GM12874 (cell line): ENCODE results near the gene ETS1.

Experiments
- TF ChIP-seq, protein P1 (sequence below): IDR thresholded peaks from 2 replicates; pipeline ENCODE4 v1.5.1; 2011; ENCODE audit warnings: low read depth, mild to moderate bottlenecking, control low read depth, low read length, moderate library complexity; ENCODE audit not compliant: insufficient read depth

The ETS1 gene

DNA sequence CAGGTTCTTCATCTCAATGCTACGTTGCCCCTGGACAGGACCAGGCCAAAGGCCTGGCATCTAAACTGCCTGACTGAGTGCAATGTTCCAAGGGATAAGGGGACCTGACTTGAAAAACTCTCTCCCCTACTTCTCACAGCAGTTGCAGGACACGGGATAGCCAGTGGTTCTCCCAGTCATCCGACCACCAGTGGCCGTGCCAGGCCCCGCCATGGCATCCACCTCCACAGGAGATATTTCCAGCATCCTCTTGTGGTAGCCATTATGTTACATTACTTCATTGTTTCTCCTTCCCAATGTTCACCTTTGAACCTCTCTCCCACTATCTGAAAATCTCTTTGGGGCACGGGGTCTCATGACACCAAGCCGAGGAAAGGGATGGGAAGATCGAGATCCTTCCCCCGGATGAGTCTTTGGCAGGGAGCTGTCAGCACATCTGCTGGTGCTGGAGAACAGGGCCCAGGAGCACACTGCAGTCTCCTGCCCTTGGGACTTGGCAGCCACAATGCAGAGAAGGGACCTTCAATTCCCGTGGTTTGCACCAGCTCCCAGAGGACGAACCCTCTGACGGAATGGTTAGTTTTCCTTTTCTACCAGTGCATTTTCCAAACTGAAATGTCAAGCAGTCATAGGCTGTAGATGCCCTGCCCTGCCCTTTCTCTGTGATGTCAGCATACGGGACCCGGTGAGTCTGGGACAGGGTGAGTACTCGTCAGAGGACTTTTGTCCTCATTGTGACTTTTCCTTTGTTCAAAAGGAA, 121.2 kb downstream of the ETS1 start:
- TF ChIP-seq, protein P1, sequence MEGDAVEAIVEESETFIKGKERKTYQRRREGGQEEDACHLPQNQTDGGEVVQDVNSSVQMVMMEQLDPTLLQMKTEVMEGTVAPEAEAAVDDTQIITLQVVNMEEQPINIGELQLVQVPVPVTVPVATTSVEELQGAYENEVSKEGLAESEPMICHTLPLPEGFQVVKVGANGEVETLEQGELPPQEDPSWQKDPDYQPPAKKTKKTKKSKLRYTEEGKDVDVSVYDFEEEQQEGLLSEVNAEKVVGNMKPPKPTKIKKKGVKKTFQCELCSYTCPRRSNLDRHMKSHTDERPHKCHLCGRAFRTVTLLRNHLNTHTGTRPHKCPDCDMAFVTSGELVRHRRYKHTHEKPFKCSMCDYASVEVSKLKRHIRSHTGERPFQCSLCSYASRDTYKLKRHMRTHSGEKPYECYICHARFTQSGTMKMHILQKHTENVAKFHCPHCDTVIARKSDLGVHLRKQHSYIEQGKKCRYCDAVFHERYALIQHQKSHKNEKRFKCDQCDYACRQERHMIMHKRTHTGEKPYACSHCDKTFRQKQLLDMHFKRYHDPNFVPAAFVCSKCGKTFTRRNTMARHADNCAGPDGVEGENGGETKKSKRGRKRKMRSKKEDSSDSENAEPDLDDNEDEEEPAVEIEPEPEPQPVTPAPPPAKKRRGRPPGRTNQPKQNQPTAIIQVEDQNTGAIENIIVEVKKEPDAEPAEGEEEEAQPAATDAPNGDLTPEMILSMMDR, result no peak

DNA sequence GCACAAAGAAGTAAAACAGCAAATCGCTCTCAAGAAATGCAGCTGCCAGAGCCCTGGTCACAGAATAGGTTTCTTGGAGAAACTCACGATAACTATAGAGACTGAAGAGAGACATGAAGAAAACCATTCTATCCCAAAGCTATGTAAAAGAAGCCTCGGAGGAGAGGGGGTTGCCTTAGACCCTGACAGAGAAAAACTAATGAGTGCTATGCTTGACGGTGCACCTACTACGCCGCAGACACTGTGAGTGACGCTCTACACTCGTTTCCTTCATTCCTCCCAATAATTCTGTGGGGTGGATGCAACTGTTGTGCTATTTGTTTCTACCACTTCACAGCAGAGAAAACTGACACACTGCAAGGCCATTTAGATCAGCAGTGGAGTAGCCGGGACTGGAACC, 121.8 kb downstream of the ETS1 start:
- TF ChIP-seq, protein P1, result no peak

DNA sequence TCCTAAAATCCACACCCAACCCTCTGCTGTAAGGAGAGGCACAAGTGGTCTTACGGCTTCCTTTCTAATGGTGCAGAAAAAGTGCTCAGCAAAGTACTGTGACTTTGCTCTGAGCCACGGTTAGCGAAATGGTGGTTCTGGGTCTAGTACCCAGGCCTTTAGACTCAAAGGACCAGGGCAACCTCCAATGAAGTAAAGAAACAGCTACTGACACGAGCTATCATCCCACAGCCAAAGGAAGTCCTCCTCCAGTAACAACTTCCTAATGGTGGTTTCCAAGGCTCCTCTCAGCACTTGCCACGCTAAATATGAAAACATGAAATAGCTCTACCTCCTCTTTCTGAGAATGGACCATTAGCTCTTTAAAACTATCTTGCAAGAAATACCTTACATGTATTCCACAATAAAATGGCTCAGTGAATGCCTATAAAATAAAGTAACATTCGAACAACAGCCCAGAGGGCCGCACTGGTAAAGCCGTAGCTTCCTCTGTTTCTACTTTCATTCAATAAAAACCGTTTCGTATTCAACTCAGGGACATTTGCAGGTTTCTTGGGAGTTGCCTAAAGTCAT, 122.4 kb downstream of the ETS1 start:
- TF ChIP-seq, protein P1, result no peak

DNA sequence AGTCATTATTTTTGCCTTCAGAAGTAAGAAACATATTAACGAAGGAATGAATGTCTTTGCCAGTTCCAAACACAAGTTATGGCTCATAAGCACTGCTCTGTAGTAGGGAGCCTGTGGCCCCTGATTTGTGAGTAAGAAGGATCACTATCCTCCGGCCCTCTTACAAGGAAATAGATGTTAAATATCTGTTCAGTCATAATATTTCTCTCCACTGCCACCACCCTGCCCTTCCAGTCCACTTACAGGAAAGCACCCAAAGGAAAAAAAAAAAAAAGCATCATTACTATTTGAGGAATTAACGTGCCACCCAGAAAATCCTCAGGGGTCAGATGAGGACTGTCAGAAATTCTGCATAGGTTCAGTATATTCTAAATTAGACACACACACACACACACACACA, 123.4 kb downstream of the ETS1 start:
- TF ChIP-seq, protein P1, result no peak

DNA sequence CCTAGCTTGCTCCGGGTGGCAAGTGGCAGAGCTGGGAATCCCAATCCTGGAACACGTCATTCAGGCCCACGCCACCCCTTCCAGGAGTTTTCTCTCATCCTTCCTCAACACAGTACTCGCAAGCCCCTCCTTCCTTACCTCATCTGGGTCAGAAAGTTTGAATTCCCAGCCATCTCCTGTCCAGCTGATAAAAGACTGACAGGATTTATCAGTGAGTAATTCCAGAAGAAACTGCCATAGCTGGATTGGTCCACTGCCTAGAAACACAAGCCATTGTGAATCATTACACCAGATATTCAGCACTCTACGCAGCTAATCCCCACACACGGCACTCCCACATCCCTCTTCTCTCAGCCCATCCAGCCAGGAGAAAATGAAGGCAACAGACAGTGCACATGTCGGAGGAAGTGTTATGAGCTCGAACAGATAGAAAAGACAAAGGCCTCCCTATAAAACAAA, 124.0 kb downstream of the ETS1 start:
- TF ChIP-seq, protein P1, result no peak

DNA sequence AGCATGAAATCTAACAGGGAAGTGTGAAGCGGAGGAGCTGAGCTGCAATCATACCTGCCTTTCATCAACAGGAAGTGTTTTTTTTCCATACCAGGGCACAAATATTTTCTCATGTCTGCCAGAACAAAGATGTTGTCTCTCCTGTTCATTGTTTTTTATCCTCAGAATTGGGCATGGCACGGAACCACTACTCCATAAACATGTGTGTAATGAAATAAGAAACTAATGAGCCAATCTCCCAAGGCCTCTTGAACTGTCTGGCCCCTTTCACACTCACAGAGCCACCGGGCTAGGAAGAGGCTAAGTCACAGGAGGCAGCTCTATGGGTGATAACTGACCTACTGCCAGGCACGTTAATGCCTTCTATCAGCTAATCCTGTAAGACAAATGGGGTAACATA, 124.4 kb downstream of the ETS1 start:
- TF ChIP-seq, protein P1, result no peak

DNA sequence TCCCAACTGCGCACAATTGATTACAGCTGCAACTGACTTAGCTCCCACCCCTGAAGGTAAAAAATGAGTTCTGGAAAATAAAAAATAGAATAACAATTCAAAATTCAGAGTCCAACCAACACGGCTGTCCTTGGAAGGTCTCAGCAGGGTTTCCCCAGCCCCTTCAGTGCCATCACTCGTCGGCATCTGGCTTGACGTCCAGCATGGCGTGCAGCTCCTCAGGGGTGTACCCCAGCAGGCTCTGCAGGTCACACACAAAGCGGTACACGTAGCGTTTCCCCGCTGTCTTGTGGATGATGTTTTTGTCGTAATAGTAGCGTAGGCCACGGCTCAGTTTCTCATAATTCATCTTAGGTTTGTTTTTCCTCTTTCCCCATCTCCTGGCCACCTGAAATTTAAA, 125.2 kb downstream of the ETS1 start:
- TF ChIP-seq, protein P1, result no peak
